Muscle of leg (tissue), 11 donors: ENCODE measurements around the gene CACNA1C. TPM values are rescaled to one million over a fixed set of nuclear protein-coding genes. Genes with fewer than 3 reads are reported as not detected.

Experiments used
- DNase-seq: peaks from one replicate; pipeline ENCODE4 v3.0.0; 2013
- H3K27ac ChIP-seq: one replicate; pipeline ENCODE4 v1.5.1; 2013; ENCODE audit warnings: mild to moderate bottlenecking, low read length, control low read depth
- H3K27me3 ChIP-seq: one replicate; pipeline ENCODE4 v1.6.1; 2013; ENCODE audit warnings: low read length; ENCODE audit not compliant: control insufficient read depth, insufficient read depth
- H3K36me3 ChIP-seq: one replicate; pipeline ENCODE4 v1.6.1; 2013; ENCODE audit warnings: low read length; ENCODE audit not compliant: control insufficient read depth, insufficient read depth
- H3K4me1 ChIP-seq: one replicate; pipeline ENCODE4 v1.6.1; 2013; ENCODE audit warnings: low read length; ENCODE audit not compliant: control insufficient read depth, insufficient read depth
- H3K4me3 ChIP-seq: one replicate; pipeline ENCODE4 v1.5.1; 2013; ENCODE audit warnings: low read length, control low read depth
- H3K9me3 ChIP-seq: replicated peaks from 2 replicates; pipeline ENCODE4 v1.6.1; 2013; ENCODE audit warnings: low read depth, low read length; ENCODE audit not compliant: control insufficient read depth
- WGBS: methylation state at CpG from one replicate; pipeline ENCODE4 v1.1.5; 2013; ENCODE audit warnings: missing lambda C conversion rate; ENCODE audit not compliant: insufficient coverage; 5-methylcytosine and 5-hydroxymethylcytosine counted together
- polyA plus RNA-seq, 8 donors: library from polyadenylated mRNA; unstranded; fragments of 120-200 nt; gene quantifications; one replicate each; pipeline versions ENCODE4 v1.2.1 to v1.2.3, GENCODE V29; 2013; ENCODE audit warnings: inconsistent platforms in 1 of 8, low replicate concordance in 1 of 8; ENCODE audit not compliant: insufficient read length in 8 of 8, insufficient read depth in 1 of 8
- total RNA-seq: library from RNA; stranded (reverse); fragments of 120-200 nt; gene quantifications from one replicate; pipeline ENCODE4 v1.2.4, GENCODE V29; 2013

Gene CACNA1C
- total and polyA plus RNA-seq, 9 donors: 1.9 to 4.3 (median 3.6) TPM

DNA sequence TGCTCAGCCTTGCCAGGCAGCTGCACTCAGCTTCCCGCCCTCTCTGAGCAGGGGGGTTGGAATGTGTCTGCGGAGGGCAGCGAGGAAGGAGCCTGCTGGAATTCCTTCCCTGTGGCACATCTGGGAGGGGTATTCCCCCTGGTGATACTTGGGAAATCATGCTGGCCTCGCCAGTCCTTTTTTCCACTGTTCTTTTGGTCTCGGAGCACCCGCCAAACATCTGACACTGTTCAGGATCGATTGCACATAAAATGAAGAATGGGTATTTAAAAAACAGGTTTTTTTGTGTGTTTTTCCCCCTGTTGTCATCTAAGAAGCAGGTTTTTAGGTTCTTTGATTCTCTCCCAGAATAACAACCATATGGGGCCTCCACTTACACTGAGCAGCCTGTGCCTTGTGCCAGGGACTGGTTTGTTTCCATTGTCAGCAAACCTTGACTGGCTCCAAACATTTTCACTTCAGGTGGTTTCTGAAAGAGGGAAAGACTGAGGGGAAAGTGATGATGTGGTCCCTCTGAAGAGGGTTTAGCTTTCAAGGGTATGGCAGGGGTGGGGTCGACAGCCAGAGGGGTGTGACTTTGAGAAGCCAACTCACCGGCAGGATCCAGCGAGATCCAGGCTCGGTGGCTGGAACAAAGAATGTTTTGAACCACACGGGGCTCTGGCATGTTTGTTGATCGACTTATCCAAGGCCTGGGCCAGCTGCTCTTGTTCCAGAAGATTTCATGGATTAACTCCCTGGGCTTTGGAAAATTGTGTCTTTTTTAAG is 215.1 kb downstream of the CACNA1C start:
- Histone ChIP-seq H3K4me3 (no peak overlapping the region), H3K27me3 (peaks cover 5% of the 10 kb centered on the region), H3K27ac (peak overlapping the region; percentile 38), H3K36me3 (no peaks in the 10 kb centered on the region), H3K9me3 (no peaks in the 10 kb centered on the region), H3K4me1 (peaks cover 30% of the 10 kb centered on the region)
- DNase-seq: peak; percentile 84
- 16% methylated on average over 8 of the region's 13 CpGs for WGBS

DNA sequence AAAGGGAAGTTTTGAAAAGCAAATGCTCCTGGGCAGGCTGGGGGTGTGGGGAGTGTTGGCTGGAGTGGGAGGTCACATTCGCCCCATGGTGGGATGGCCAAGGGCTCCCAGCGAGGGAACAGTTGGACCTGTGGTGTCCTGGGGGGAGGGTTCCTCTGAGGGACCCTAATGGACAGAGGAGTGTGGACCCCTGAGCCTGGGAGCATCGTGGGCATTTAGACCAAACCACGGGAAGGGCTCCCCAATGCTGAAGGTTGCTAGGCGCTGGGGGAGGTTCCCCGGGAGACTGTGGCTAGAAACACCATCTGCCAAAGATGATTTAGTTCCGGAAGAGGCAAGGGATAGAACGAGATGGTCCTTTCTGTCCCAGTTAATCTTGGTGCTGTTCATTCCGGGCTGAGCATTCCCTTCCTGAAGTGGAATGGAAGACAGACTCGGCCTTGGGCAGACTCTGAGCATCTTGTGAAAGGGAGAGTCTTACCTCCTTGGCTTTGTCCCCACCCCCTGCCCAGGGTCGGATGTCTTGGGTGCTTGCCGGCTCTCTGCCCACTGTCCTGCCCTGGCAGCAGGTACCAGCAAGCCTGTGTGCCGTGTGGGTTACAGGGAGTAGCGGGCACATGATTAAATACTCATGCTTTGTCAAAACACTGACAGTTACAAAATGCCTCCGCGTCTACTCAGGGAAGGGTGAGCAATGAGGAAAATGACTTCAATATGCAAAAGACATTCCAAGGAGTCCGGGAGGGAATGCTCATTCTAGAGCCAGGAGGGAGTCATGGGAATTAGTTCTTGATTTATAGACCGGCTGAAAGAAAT is 215.9 kb downstream of the CACNA1C start:
- H3K27ac ChIP-seq: peak overlapping the region; percentile 38
- no peak overlapping the region for H3K4me3 ChIP-seq
- no peak for DNase-seq
- H3K4me1 ChIP-seq: peaks cover 30% of the 10 kb centered on the region
- peaks cover 5% of the 10 kb centered on the region for H3K27me3 ChIP-seq
- H3K36me3 ChIP-seq: no peaks in the 10 kb centered on the region
- 55% methylated on average over 11 of the region's 18 CpGs for WGBS
- H3K9me3 ChIP-seq: no peaks in the 10 kb centered on the region

DNA sequence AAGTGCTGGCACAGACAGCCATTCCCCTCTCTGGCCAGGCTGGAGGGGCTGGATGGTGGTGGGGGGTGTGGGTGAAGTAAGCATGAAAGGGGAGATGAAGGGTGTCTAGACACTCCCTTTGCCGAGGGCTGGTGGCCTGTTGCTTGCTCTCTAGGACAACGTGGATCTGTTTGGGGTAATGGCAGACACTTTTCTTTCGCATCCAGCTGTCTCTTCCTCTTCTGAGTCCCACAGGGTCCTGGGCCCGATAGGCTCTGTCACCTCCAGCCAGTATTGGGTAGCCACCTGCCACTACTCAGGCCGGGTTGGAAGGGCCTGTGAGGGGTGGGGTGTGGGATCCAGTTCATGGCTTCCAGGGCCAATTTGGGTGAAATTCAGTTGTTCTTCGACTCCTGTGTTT is 218.1 kb downstream of the CACNA1C start:
- H3K27ac ChIP-seq: no peak overlapping the region
- WGBS: 40% methylated on average over 1 of the region's 6 CpGs
- H3K27me3 ChIP-seq: peaks cover 8% of the 10 kb centered on the region
- peaks cover 20% of the 10 kb centered on the region for H3K4me1 ChIP-seq
- DNase-seq: no peak
- H3K4me3 ChIP-seq: no peak overlapping the region
- H3K36me3 ChIP-seq: no peaks in the 10 kb centered on the region
- no peaks in the 10 kb centered on the region for H3K9me3 ChIP-seq

- H3K4me1 ChIP-seq: peaks cover 19% of the 10 kb centered on the region
- peaks cover 8% of the 10 kb centered on the region for H3K27me3 ChIP-seq
- H3K27ac ChIP-seq: no peak overlapping the region
- WGBS: 72% methylated on average over 4 of the region's 4 CpGs
- no peaks in the 10 kb centered on the region for H3K36me3 ChIP-seq
- H3K4me3 ChIP-seq: no peak overlapping the region
- no peak for DNase-seq
- H3K9me3 ChIP-seq: no peaks in the 10 kb centered on the region
Measured at GRCh38 chr12:2271961-2272360, 219.2 kb downstream of the CACNA1C start.

GRCh38 chr12:2273288-2273687 is 220.5 kb downstream of the CACNA1C start:
- peaks cover 6% of the 10 kb centered on the region for H3K4me1 ChIP-seq
- no peak overlapping the region for H3K27ac ChIP-seq
- 71% methylated on average over 4 of the region's 4 CpGs for WGBS
- H3K27me3 ChIP-seq: peaks cover 5% of the 10 kb centered on the region
- no peaks in the 10 kb centered on the region for H3K9me3 ChIP-seq
- H3K4me3 ChIP-seq: no peak overlapping the region
- DNase-seq: no peak
- no peaks in the 10 kb centered on the region for H3K36me3 ChIP-seq

GRCh38 chr12:2273751-2274150 is 221.0 kb downstream of the CACNA1C start:
- Histone ChIP-seq H3K27ac (no peak overlapping the region), H3K27me3 (peaks cover 2% of the 10 kb centered on the region), H3K36me3 (no peaks in the 10 kb centered on the region), H3K9me3 (no peaks in the 10 kb centered on the region), H3K4me1 (peaks cover 2% of the 10 kb centered on the region), H3K4me3 (no peak overlapping the region)
- no peak for DNase-seq
- 72% methylated on average over 12 of the region's 12 CpGs for WGBS

- WGBS: 83% methylated on average over 5 of the region's 7 CpGs
- Histone ChIP-seq H3K4me3 (no peak overlapping the region), H3K36me3 (no peaks in the 10 kb centered on the region), H3K9me3 (no peaks in the 10 kb centered on the region), H3K27me3 (peaks cover 2% of the 10 kb centered on the region), H3K4me1 (no peaks in the 10 kb centered on the region), H3K27ac (no peak overlapping the region)
- no peak for DNase-seq
Measured at GRCh38 chr12:2274733-2275132, 221.9 kb downstream of the CACNA1C start.

DNA sequence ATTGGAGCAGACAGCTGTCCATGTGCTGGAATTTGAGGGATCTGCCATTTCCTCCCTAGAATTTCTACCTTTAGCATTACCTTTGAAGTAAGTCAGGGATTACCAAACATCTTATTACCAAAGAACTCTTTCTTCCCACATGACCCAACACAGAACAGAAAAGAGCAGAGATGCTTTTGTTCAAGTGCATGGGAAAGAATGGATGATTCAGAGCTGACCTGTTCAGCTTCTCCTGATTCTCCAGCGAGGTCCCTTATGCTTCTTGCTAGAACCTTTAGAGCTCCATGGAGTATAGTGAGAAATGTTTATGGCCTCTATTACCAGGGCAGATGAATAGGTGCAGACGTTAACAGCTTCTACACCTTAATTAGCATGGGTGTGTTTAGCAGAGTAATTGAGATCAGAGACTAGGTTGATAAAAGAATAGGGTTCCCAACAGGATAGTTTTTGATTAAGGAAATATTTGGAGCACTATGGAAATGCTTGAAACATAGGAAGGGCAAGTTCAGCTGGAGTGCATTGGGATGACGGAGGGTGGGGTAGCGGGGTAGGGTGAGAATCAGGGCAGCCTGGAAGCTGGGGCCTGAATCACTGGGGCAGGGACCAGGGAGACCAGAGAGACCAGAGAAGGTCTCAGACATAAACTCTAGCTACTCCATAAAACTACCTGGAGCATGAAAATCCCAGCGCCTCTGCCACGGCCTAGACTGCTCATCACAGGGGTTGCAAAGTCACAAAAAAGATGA is 223.7 kb downstream of the CACNA1C start:
- WGBS: 95% methylated on average over 3 of the region's 6 CpGs
- no peaks in the 10 kb centered on the region for H3K9me3 ChIP-seq
- H3K4me1 ChIP-seq: no peaks in the 10 kb centered on the region
- no peaks in the 10 kb centered on the region for H3K36me3 ChIP-seq
- peaks cover 2% of the 10 kb centered on the region for H3K27me3 ChIP-seq
- DNase-seq: no peak
- H3K4me3 ChIP-seq: no peak overlapping the region
- no peak overlapping the region for H3K27ac ChIP-seq

DNA sequence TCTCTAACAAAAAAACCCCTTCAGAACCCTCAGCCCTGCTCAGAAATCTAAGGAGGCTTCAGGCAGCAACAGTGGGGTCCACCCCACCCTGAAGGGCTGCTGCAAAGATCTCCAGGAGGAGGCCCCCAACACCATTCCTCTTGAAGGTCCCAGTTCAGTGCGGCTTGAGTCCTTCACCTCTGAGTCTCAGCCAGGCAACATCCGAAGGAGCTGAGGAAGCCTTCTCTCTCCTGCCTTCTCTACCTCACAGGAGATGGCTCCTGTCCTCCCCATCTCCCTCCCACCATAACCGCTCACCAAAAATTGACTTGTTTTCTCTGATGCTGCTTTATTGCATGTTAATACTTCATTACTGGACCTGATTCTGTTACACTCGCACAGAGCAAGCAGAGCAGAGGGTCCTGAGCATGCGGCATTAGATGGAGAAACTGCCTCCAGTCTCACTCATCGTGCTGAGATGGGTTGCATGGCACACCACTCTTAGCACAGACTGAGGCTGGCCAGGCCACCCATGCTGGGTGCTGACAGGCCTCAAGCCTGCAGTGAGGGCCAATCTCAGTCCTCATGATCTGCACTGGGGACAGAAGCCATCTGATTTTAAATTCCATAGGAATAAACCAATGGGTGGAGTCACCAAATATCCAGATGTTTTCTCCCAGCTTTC is 224.8 kb downstream of the CACNA1C start:
- WGBS: 91% methylated on average over 5 of the region's 6 CpGs
- no peaks in the 10 kb centered on the region for H3K36me3 ChIP-seq
- no peak overlapping the region for H3K4me3 ChIP-seq
- no peaks in the 10 kb centered on the region for H3K4me1 ChIP-seq
- H3K9me3 ChIP-seq: no peaks in the 10 kb centered on the region
- H3K27me3 ChIP-seq: peaks cover 2% of the 10 kb centered on the region
- H3K27ac ChIP-seq: no peak overlapping the region
- DNase-seq: no peak
